Astrocyte of the cerebellum (primary cell): ENCODE results near the gene CENPP.

Experiments
- DNase-seq: peaks from one replicate; pipeline ENCODE4 v3.0.0-alpha.2; 2011; ENCODE audit warnings: low read depth
- H3K4me3 ChIP-seq: 2 replicates; pipeline ENCODE4 v1.5.1; 2011; ENCODE audit warnings: mild to moderate bottlenecking, low read depth, low read length, moderate library complexity
- CTCF ChIP-seq: IDR thresholded peaks from 2 replicates; pipeline ENCODE4 v1.5.1; 2012; ENCODE audit warnings: low read length, low read depth, moderate library complexity, mild to moderate bottlenecking; ENCODE audit errors: missing control alignments
- in situ Hi-C: cut with HindIII; loops from 2 replicates; pipeline ENCODE4 v1.10.0; 2017; ENCODE audit warnings: low sequenced_read_pairs

CENPP gene

DNA sequence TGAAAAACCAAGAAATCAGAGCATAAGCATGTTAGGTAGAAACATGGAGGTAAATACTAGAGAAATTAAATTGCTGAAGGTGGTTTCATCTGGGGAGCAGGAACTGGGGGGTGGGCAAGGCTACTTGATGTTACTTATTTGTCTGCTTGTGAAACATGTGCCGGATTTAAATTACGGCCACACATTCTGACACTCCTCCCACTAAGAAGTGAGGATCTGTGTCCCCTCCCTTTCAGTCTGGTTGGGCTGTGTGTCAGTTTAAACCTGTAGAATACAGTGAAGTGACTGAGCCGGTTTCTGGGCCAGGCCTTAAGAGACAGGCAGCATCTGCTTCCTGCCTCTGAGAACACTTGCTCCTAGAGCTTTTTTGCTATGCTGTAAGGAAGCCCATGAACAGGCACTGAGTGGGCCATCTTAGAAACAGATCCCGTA, 29.9 kb upstream of the CENPP start:
- H3K4me3 ChIP-seq = no peak overlapping the region
- in situ Hi-C loops = no loop called here
- DNase-seq = no peak
- no peak for TF ChIP-seq CTCF

- DNase-seq = no peak
- H3K4me3 ChIP-seq = no peak overlapping the region
- TF ChIP-seq CTCF = no peak
- in situ Hi-C loops = no loop called here
Measured at GRCh38 chr9:92297611-92298010, 28.1 kb upstream of the CENPP start.

- H3K4me3 ChIP-seq = no peak overlapping the region
- in situ Hi-C loops = no loop called here
- DNase-seq = no peak
- TF ChIP-seq CTCF = no peak
Measured at GRCh38 chr9:92298036-92298435, 27.7 kb upstream of the CENPP start.

- no peak for DNase-seq
- no peak overlapping the region for H3K4me3 ChIP-seq
- in situ Hi-C loops = no loop called here
- TF ChIP-seq CTCF = no peak
Measured at GRCh38 chr9:92299116-92299515, 26.6 kb upstream of the CENPP start.

- in situ Hi-C loops = no loop called here
- DNase-seq = no peak
- TF ChIP-seq CTCF = no peak
- H3K4me3 ChIP-seq = no peak overlapping the region
Measured at GRCh38 chr9:92300936-92301335, 24.8 kb upstream of the CENPP start.

- no peak for TF ChIP-seq CTCF
- H3K4me3 ChIP-seq = no peak overlapping the region
- in situ Hi-C loops = no loop called here
- no peak for DNase-seq
Measured at GRCh38 chr9:92308893-92309292, 16.9 kb upstream of the CENPP start.

- in situ Hi-C loops = no loop called here
- no peak for TF ChIP-seq CTCF
- no peak for DNase-seq
- H3K4me3 ChIP-seq = no peak overlapping the region
Measured at GRCh38 chr9:92310562-92310961, 15.2 kb upstream of the CENPP start.
